OCI-LY1 (cell line): ENCODE measurements around the gene HGD.
"Not testable (repeated sequence)": the region's sequence is repeated elsewhere in the genome, so short reads cannot be mapped to it uniquely, and the experiment has no call there.

ENCODE experiments used
- H2AFZ ChIP-seq: fragments of 200-600 bp; sonication (generic), shearing (Covaris generic); 2 replicates; pipeline ENCODE4 v1.6.0; 2014; ENCODE audit warnings: antibody characterized with exemption, mild to moderate bottlenecking, low read length
- H3F3A ChIP-seq: fragments of 200-600 bp; sonication (generic), shearing (Covaris generic); 2 replicates; pipeline ENCODE4 v1.6.0; 2014; ENCODE audit warnings: mild to moderate bottlenecking, antibody characterized with exemption, low read length, moderate library complexity; ENCODE audit not compliant: insufficient read depth
- H3K27ac ChIP-seq: fragments of 200-600 bp; sonication (generic); 2 replicates; pipeline ENCODE4 v1.5.1; 2014; ENCODE audit warnings: low read length, mixed run types, mild to moderate bottlenecking, low read depth; ENCODE audit not compliant: poor library complexity, severe bottlenecking
- H3K27me3 ChIP-seq: fragments of 200-600 bp; sonication (generic); 2 replicates; pipeline ENCODE4 v1.6.0; 2014; ENCODE audit warnings: antibody characterized with exemption, mild to moderate bottlenecking, low read length, moderate library complexity; ENCODE audit not compliant: insufficient read depth
- H3K36me3 ChIP-seq: fragments of 200-600 bp; sonication (generic); 2 replicates; pipeline ENCODE4 v1.6.1; 2014; ENCODE audit warnings: mild to moderate bottlenecking, antibody characterized with exemption, low read length, moderate library complexity, mixed read lengths; ENCODE audit not compliant: insufficient read depth
- H3K4me1 ChIP-seq: fragments of 200-600 bp; sonication (generic); 2 replicates; pipeline ENCODE4 v1.5.1; 2014; ENCODE audit warnings: mild to moderate bottlenecking, low read length, moderate library complexity; ENCODE audit not compliant: insufficient read depth, severe bottlenecking
- H3K4me2 ChIP-seq: fragments of 200-600 bp; sonication (generic), shearing (Covaris generic); 2 replicates; pipeline ENCODE4 v1.6.1; 2014; ENCODE audit warnings: low read length
- H3K4me3 ChIP-seq: fragments of 200-600 bp; sonication (generic); 2 replicates; pipeline ENCODE4 v1.5.1; 2014; ENCODE audit warnings: low read length, low read depth, mild to moderate bottlenecking, mixed read lengths; ENCODE audit not compliant: poor library complexity, severe bottlenecking
- H3K79me2 ChIP-seq: fragments of 200-600 bp; shearing (Covaris generic); 2 replicates; pipeline ENCODE4 v1.6.1; 2016; ENCODE audit warnings: mixed run types, low read length, mixed read lengths; ENCODE audit not compliant: insufficient read depth
- H3K9ac ChIP-seq: fragments of 200-600 bp; sonication (generic), shearing (Covaris generic); 2 replicates; pipeline ENCODE4 v1.6.1; 2014; ENCODE audit warnings: mild to moderate bottlenecking, low read length, mixed read lengths
- H3K9me2 ChIP-seq: fragments of 200-600 bp; sonication (generic), shearing (Covaris generic); 2 replicates; pipeline ENCODE4 v1.6.1; 2014; ENCODE audit warnings: low read depth, mild to moderate bottlenecking, low read length, mixed read lengths
- H3K9me3 ChIP-seq: fragments of 200-600 bp; shearing (Covaris generic); 2 replicates; pipeline ENCODE4 v1.6.1; 2014; ENCODE audit warnings: low read length, mixed read lengths
- H4K20me1 ChIP-seq: fragments of 200-600 bp; sonication (generic), shearing (Covaris generic); 2 replicates; pipeline ENCODE4 v1.6.0; 2016; ENCODE audit warnings: mild to moderate bottlenecking, low read length; ENCODE audit not compliant: insufficient read depth
- EZH2 ChIP-seq: fragments of 200-600 bp; sonication (generic), shearing (Covaris generic); IDR thresholded peaks from 2 replicates; pipeline ENCODE4 v1.8.0; 2017; ENCODE audit warnings: borderline replicate concordance, mixed run types, mild to moderate bottlenecking, antibody characterized with exemption, low read length, moderate library complexity, mixed read lengths
- TF ChIP-seq, protein P1 (sequence below): fragments of 200-600 bp; sonication (generic), shearing (Covaris generic); IDR thresholded peaks from 2 replicates; pipeline ENCODE4 v1.5.1; 2017; ENCODE audit warnings: mild to moderate bottlenecking, antibody characterized with exemption, low read length, moderate library complexity, mixed read lengths

HGD gene

DNA sequence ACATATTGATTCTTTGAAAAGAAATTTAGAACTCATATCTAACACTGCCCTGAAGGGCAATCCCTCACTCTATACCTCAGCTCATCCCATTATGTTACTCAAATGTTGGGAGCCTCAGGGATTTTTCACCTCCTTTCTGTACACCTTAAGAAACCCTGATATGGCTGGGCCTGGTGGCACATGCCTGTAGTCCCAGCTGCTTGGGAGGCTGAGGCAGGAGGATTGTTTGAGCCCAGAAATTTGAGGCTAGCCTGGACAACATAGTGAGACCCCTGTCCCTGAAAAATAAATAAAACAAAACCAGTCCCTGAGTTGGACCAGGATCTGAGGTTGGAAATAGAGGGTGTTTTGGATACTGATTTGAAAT is 58.3 kb downstream of the HGD start:
- Histone ChIP-seq H3K9me2 (no peaks in the 10 kb centered on the region), H3K4me1 (no peaks in the 10 kb centered on the region), H3K36me3 (no peaks in the 10 kb centered on the region), H3K9ac (no peak overlapping the region), H3K79me2 (no peaks in the 10 kb centered on the region), H3K4me2 (no peak overlapping the region), H4K20me1 (no peaks in the 10 kb centered on the region), H2AFZ (no peak overlapping the region), H3K27ac (no peak overlapping the region), H3K27me3 (no peaks in the 10 kb centered on the region), H3K4me3 (no peak overlapping the region), H3F3A (no peaks in the 10 kb centered on the region), H3K9me3 (peaks cover 10% of the 10 kb centered on the region)
- TF ChIP-seq, protein P1, sequence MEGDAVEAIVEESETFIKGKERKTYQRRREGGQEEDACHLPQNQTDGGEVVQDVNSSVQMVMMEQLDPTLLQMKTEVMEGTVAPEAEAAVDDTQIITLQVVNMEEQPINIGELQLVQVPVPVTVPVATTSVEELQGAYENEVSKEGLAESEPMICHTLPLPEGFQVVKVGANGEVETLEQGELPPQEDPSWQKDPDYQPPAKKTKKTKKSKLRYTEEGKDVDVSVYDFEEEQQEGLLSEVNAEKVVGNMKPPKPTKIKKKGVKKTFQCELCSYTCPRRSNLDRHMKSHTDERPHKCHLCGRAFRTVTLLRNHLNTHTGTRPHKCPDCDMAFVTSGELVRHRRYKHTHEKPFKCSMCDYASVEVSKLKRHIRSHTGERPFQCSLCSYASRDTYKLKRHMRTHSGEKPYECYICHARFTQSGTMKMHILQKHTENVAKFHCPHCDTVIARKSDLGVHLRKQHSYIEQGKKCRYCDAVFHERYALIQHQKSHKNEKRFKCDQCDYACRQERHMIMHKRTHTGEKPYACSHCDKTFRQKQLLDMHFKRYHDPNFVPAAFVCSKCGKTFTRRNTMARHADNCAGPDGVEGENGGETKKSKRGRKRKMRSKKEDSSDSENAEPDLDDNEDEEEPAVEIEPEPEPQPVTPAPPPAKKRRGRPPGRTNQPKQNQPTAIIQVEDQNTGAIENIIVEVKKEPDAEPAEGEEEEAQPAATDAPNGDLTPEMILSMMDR, result no peak
- no peak for TF ChIP-seq EZH2

GRCh38 chr3:120622870-120623726 is 58.9 kb downstream of the HGD start:
- Histone ChIP-seq H3K79me2 (no peaks in the 10 kb centered on the region), H3K4me3 (no peak overlapping the region), H4K20me1 (no peaks in the 10 kb centered on the region), H3K4me2 (no peak overlapping the region), H3K27me3 (no peaks in the 10 kb centered on the region), H3F3A (no peaks in the 10 kb centered on the region), H3K4me1 (no peaks in the 10 kb centered on the region), H3K27ac (no peak overlapping the region), H2AFZ (no peak overlapping the region), H3K9me3 (peaks cover 10% of the 10 kb centered on the region), H3K9me2 (no peaks in the 10 kb centered on the region), H3K9ac (no peak overlapping the region), H3K36me3 (no peaks in the 10 kb centered on the region)
- no peak for TF ChIP-seq EZH2
- TF ChIP-seq, protein P1, result peak; percentile 24; the same call in 1 of the 2 replicates

GRCh38 chr3:120622457-120622856 is 59.6 kb downstream of the HGD start:
- no peak overlapping the region for H3K4me2 ChIP-seq
- TF ChIP-seq, protein P1, result no peak
- no peak for TF ChIP-seq EZH2
- no peaks in the 10 kb centered on the region for H3K9me2 ChIP-seq

DNA sequence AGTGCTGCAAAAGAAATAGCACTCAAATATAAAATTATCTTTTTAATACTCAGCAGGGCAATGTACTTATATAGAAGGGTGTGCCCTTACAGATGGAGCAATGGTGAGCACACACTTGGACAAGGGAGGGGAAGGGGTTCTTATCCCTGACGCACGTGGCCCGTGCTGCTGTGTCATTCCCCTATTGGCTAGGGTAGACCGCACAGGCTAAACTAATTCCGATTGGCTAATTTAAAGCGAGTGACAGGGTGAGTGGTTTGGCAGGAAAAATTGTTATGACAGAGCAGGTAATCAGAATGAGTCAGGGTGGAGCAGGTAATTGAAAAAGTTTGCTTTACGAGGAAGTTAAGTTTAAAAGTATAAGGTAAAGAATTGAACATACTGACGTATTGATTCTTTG is 65.3 kb downstream of the HGD start:
- not testable (repeated sequence) for H3K4me3 ChIP-seq, H3K27me3 ChIP-seq, H4K20me1 ChIP-seq, H3K9ac ChIP-seq, H3K9me2 ChIP-seq, H3K79me2 ChIP-seq, H3F3A ChIP-seq, H3K4me2 ChIP-seq, H3K9me3 ChIP-seq, H2AFZ ChIP-seq, H3K36me3 ChIP-seq, H3K27ac ChIP-seq
- H3K4me1 ChIP-seq, result peaks cover 11% of the 10 kb centered on the region

More at GRCh38 chr3:120622457-120622856, 59.6 kb downstream of the HGD start:
- peaks cover 10% of the 10 kb centered on the region for H3K9me3 ChIP-seq
- H3K79me2 ChIP-seq, result no peaks in the 10 kb centered on the region
- H3K27me3 ChIP-seq, result no peaks in the 10 kb centered on the region
- no peak overlapping the region for H3K9ac ChIP-seq
- no peaks in the 10 kb centered on the region for H4K20me1 ChIP-seq
- H3K27ac ChIP-seq, result no peak overlapping the region
- no peaks in the 10 kb centered on the region for H3F3A ChIP-seq
- no peaks in the 10 kb centered on the region for H3K4me1 ChIP-seq
- no peak overlapping the region for H3K4me3 ChIP-seq
- no peak overlapping the region for H2AFZ ChIP-seq
- no peaks in the 10 kb centered on the region for H3K36me3 ChIP-seq
